Activated T-cell treated with anti-CD3 and anti-CD28 coated beads, Interleukin-2, amount 50 U/mL, for 4 hours (primary cell): ENCODE data around the gene TIRAP. TPM values are rescaled to one million over a fixed set of nuclear protein-coding genes. Genes with fewer than 3 reads are reported as not detected.
"Not testable (repeated sequence)": the region's sequence is repeated elsewhere in the genome, so short reads cannot be mapped to it uniquely, and the experiment has no call there.

Experiments used
- ATAC-seq, 2 donors: fragments of 200-7000 bp; cut with Tn5 transposase; one replicate each; pipeline ENCODE4 v1.10.0; 2021
- DNase-seq: peaks from one replicate; pipeline ENCODE4 v3.0.0-alpha.2; 2020
- H3K27me3 Mint-ChIP-seq: one replicate; pipeline ENCODE4 v1.8.0; 2021; ENCODE audit warnings: low read depth, mixed read lengths
- H3K36me3 Mint-ChIP-seq: one replicate; pipeline ENCODE4 v1.8.0; 2022; ENCODE audit warnings: mixed read lengths; ENCODE audit not compliant: insufficient read depth
- H3K4me1 Mint-ChIP-seq: one replicate; pipeline ENCODE4 v1.8.0; 2021; ENCODE audit warnings: low read depth, mixed read lengths
- H3K4me3 Mint-ChIP-seq: one replicate; pipeline ENCODE4 v1.8.0; 2021; ENCODE audit warnings: mild to moderate bottlenecking, moderate library complexity, mixed read lengths
- H3K9me3 Mint-ChIP-seq: one replicate; pipeline ENCODE4 v1.8.0; 2021; ENCODE audit warnings: mixed read lengths
- total RNA-seq, 3 donors: library from RNA; stranded (reverse); gene quantifications; one replicate each; pipeline ENCODE4 v1.2.1, GENCODE V29; 2021

The TIRAP gene
- total RNA-seq, 3 donors from 2014 or later, result 4.8 to 6.4 (median 5.4) TPM

DNA sequence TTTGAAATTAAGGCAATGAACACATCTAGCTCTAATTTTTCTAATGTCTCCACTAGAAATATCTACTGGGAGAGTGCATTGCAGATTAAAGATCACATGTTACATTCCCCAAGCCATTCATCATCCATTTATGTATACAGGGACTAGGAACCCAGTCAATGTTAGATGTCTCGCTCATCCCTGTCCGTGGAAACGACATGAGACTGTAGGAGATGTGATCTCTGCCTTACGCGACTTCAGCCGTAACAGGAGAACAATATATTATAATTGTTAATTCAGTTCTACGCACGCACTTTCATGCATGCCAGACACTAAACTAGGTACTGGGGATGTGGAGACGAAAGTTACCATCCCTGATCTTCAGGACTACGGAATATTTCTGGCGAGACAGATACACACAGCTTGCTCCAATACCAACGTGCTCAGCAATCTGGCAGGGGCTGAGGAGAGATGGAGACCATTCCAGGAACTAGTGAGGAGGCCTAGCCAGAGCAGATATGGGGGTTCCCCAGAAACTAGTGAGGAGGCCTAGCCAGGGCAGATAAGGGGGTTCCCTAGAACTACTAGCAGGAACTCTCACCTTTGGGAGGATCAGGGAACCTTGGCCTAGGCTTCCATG is 21.7 kb downstream of the TIRAP start:
- no peak for DNase-seq
- no peaks in the 10 kb centered on the region for H3K9me3 Mint-ChIP-seq
- peaks cover 34% of the 10 kb centered on the region for H3K4me1 Mint-ChIP-seq
- peak overlapping the region; percentile 94 for H3K4me3 Mint-ChIP-seq
- H3K36me3 Mint-ChIP-seq, result peaks cover 11% of the 10 kb centered on the region
- ATAC-seq, result peak; percentile 0 to 2
- no peaks in the 10 kb centered on the region for H3K27me3 Mint-ChIP-seq

DNA sequence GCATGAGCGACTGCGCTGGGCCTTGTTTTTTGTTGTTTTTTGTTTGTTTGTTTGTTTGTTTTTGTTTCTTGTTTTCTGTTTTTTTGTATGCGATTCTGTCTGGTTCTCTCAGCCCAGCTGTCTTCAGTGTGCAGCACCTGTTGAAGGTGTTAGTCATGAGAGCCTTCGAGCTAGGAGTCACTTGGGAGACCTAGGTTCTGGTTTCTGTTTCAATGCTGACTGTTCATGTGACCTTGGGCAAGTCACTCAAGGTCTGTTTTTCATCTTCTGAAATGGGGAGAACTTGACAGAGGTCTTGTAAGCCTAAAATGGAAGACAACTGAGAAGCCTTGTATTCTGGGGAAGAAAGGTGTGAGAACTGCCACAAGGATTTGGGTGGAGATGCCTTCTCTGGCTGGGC is 22.8 kb downstream of the TIRAP start:
- Mint-ChIP-seq H3K4me1 (peaks cover 41% of the 10 kb centered on the region), H3K27me3 (no peaks in the 10 kb centered on the region), H3K36me3 (peaks cover 17% of the 10 kb centered on the region), H3K4me3 (peak overlapping the region; percentile 73), H3K9me3 (no peaks in the 10 kb centered on the region)
- DNase-seq (no peak), ATAC-seq (peak; percentile 56 to 64)

DNA sequence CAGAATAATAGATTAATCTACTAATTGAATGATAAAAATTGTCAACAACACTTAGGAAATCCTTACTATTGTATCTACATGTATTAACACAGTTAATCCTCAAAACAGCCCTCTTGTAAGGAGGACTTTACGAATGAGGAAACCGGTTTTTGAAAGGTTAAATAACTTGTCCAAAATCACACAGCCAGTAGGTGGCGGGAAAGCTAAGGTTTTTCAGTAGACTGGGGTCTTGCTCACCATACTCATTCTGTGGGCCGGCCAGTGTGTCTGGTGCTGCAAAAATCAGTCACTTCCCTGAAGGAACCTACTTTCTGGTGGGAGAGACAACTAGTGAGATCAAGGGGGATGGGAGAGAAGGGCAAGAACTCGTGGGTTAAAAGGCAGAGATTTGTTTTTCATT is 24.8 kb downstream of the TIRAP start:
- Mint-ChIP-seq H3K9me3 (no peaks in the 10 kb centered on the region), H3K4me3 (no peak overlapping the region), H3K4me1 (peaks cover 46% of the 10 kb centered on the region), H3K27me3 (no peaks in the 10 kb centered on the region), H3K36me3 (peaks cover 23% of the 10 kb centered on the region)
- DNase-seq, result no peak
- ATAC-seq, result no peak

DNA sequence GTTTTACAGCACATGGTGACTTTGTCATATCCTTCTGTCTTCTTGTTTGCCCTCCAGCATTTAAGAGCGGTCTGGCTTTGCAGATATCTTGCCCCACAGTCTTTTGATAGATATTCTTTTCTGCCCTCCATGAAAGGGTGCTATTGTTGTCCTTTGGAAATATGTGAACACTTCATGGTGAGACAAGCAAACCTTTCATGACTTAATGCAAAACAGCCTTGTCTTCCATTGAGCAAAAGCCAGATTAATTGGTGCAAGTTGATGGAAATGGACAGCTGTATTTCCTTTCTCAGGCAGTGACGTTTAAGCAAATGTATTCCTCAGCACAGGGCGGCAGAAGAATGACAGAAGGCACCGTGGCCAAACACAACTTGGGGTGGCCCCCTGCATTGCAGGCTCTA is 25.4 kb downstream of the TIRAP start:
- ATAC-seq (no peak), DNase-seq (no peak)
- Mint-ChIP-seq H3K4me3 (no peak overlapping the region), H3K27me3 (no peaks in the 10 kb centered on the region), H3K4me1 (peaks cover 44% of the 10 kb centered on the region), H3K36me3 (peaks cover 24% of the 10 kb centered on the region), H3K9me3 (no peaks in the 10 kb centered on the region)

DNA sequence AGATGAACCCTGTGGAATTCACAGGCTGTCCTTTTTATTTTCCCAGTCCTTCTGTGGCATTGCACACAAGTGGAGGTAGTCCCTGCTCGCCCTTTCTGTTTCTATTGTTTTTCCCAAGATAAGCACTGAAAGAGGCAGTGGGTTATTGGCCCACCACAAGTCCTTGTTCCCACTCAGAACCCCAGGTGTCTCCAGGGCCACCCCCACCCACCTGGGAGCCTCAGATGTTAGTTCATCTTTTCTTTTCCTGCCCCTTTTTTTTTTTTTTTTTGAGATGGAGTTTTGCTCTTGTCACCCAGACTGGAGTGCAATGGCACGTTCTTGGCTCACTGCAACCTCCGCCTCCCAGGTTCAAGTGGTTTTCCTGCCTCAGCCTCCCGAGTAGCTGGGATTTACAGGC is 25.9 kb downstream of the TIRAP start:
- H3K27me3 Mint-ChIP-seq, ATAC-seq, DNase-seq, H3K4me3 Mint-ChIP-seq, H3K9me3 Mint-ChIP-seq: not testable (repeated sequence)
- H3K36me3 Mint-ChIP-seq, result peaks cover 27% of the 10 kb centered on the region
- peaks cover 42% of the 10 kb centered on the region for H3K4me1 Mint-ChIP-seq

DNA sequence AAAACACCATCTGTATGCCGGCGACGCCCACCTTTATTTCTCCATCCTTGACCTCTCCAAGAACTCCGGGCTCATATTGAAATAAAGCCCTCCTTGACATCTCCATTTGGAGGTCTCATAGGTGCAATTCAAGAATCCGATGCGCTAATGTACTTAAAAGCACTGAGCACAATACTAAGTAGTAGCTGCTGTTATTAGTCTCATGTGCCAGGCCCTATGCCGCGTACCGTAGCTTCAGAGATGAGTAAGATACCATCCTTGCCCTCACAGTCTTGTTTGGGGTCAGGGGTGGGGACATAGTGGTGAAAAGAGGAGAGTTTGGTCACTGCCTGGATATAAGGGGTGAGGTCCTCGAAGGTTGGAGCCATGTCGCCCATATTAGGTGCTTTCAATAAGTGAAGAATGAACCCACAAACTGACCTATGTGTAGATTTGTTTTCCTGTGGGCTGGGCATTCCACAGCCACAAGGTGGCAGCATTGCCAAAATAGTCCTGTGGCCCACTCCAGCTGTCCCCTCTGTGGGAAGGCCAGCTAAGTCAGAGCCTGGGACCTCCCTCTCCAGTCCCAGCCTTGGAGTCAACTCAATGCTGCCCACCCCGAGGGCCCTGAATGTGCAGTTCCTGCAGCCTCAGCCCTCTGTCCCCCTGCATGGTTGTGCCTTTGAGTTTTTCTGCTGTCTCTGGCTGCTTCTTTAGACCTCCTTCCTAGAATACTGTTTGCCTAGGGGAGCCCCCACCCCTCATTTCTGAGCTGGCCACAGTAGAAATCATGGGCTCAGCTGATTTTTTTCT is 27.5 kb downstream of the TIRAP start:
- Mint-ChIP-seq H3K4me3 (no peak overlapping the region), H3K36me3 (peaks cover 36% of the 10 kb centered on the region), H3K4me1 (peaks cover 34% of the 10 kb centered on the region), H3K9me3 (peaks cover 4% of the 10 kb centered on the region), H3K27me3 (no peaks in the 10 kb centered on the region)
- DNase-seq (peak; percentile 47), ATAC-seq (peak; percentile 44 to 72)

DNA sequence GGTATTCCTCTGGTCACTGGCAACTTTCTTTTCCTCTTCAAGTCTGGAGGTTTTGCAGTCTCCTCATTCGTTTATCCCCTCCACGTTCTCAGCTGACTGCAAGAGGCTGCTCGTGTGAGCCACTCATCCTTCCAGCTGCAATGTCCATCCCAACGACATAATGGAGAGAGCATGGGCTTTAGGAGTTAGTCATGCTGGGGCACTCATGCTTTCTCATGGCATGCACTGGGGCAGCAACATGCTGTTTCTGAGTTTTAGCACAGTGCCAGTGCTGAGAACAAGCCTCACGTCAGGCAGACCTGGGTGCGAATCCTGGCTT is 28.1 kb downstream of the TIRAP start:
- DNase-seq (no peak), ATAC-seq (no peak)
- Mint-ChIP-seq H3K36me3 (peaks cover 35% of the 10 kb centered on the region), H3K9me3 (peaks cover 4% of the 10 kb centered on the region), H3K4me3 (no peak overlapping the region), H3K27me3 (no peaks in the 10 kb centered on the region), H3K4me1 (peaks cover 29% of the 10 kb centered on the region)

DNA sequence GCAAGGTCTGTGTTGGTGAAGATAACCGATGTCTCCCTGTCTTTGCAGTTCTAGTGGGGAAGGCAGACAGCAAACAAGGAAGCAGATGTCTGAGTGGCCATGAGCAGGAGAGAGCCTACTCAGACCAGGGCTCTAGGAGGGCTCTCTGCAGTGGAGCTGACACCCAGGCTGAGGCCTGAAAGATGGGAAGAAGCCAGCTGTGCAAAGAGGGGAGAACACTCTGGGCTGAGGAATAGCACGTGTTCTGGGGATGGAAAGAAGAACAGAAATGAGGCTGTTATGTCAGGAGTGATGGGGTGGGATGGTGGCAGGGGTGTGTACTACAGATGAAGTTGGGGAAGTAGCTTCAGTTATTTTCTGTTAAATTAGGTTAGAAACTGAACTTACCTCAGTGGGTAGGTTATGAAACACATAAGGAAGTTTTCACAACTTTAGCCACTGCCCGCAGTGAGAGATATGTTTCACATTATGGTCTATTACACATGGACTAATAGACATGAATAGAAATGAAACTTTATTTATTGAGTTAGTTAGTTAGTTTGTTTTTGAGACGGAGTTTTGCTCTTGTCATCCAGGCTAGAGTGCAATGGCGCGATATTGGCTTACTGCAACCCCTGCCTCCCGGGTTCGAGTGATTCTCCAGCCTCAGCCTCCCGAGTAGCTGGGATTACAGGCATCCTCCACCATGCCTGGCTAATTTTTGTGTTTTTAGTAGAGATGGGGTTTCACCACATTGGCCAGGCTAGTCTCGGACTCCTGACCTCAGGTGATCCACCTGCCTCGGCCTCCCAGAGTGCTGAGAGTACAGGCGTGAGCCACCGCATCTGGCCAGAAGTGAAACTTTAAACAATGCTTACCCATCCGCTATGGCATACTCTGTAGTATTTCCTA is 28.8 kb downstream of the TIRAP start:
- DNase-seq, result no peak
- peaks cover 40% of the 10 kb centered on the region for H3K36me3 Mint-ChIP-seq
- ATAC-seq, result no peak
- peaks cover 27% of the 10 kb centered on the region for H3K4me1 Mint-ChIP-seq
- peaks cover 10% of the 10 kb centered on the region for H3K9me3 Mint-ChIP-seq
- H3K4me3 Mint-ChIP-seq, result no peak overlapping the region
- H3K27me3 Mint-ChIP-seq, result no peaks in the 10 kb centered on the region

DNA sequence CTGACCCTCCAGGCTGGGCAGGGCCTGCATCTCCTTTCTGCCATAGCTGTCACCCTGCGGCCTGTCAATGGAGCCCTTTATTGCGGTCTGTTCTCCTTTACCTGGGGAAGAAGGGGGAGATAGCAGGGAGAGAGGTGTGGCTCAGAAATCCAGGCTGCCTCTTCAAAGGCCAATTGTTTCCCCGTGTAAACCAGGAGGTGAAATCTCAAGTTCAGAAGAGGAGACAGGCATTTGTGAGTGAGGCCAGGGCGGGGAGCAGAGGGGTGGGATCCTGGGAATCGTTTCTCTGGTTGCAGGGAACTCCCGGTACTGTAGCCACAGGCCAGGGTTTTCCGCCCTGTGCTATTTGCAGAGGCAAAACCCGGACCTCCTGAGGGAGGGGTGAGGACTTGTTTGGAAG is 30.1 kb downstream of the TIRAP start:
- H3K9me3 Mint-ChIP-seq, result peaks cover 10% of the 10 kb centered on the region
- no peaks in the 10 kb centered on the region for H3K27me3 Mint-ChIP-seq
- no peak overlapping the region for H3K4me3 Mint-ChIP-seq
- no peak for DNase-seq
- no peak for ATAC-seq
- peaks cover 30% of the 10 kb centered on the region for H3K4me1 Mint-ChIP-seq
- peaks cover 42% of the 10 kb centered on the region for H3K36me3 Mint-ChIP-seq

DNA sequence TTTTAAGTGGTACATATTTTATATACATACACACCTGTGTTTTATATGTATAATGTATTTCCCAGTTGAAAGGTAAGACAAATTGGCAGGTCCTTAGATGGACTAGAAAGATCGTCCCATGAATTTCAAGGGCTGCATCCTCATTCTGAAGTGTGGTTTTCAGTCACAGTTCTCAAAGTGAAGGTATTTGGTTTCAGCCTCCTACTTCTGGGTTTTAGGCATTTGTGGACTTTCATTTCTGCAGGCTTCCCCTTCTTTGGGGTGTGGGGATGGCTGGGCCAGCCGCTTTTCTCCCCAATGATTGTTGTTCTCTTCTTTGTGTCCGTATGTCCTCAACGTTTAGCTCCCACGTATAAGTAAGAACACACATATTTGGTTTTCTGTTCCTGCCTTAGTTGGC is 30.9 kb downstream of the TIRAP start:
- H3K9me3 Mint-ChIP-seq, result peaks cover 10% of the 10 kb centered on the region

DNA sequence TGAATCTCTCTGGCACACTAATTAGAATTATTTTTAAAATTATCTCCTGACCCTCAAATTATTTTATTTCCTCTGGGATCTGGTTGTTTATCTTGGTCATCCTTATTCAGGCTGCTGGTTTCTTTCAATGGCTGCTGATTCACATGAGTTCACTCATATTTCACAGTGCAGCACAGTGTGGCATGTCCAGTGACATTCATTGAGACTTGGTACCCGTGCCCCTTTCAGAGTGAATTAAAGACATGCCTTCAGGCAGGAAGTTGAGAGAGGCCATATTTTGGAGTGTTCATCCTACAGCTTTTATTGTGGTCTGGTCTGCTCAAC is 34.5 kb downstream of the TIRAP start:
- H3K36me3 Mint-ChIP-seq, result peaks cover 30% of the 10 kb centered on the region
- no peaks in the 10 kb centered on the region for H3K27me3 Mint-ChIP-seq
- ATAC-seq, result no peak
- peaks cover 10% of the 10 kb centered on the region for H3K9me3 Mint-ChIP-seq
- DNase-seq, result no peak
- peaks cover 39% of the 10 kb centered on the region for H3K4me1 Mint-ChIP-seq
- no peak overlapping the region for H3K4me3 Mint-ChIP-seq

More for the DNA sequence above, 30.9 kb downstream of the TIRAP start:
- H3K36me3 Mint-ChIP-seq, result peaks cover 42% of the 10 kb centered on the region
- no peaks in the 10 kb centered on the region for H3K27me3 Mint-ChIP-seq
- ATAC-seq (no peak), DNase-seq (no peak)
- peaks cover 35% of the 10 kb centered on the region for H3K4me1 Mint-ChIP-seq
- H3K4me3 Mint-ChIP-seq, result no peak overlapping the region

DNA sequence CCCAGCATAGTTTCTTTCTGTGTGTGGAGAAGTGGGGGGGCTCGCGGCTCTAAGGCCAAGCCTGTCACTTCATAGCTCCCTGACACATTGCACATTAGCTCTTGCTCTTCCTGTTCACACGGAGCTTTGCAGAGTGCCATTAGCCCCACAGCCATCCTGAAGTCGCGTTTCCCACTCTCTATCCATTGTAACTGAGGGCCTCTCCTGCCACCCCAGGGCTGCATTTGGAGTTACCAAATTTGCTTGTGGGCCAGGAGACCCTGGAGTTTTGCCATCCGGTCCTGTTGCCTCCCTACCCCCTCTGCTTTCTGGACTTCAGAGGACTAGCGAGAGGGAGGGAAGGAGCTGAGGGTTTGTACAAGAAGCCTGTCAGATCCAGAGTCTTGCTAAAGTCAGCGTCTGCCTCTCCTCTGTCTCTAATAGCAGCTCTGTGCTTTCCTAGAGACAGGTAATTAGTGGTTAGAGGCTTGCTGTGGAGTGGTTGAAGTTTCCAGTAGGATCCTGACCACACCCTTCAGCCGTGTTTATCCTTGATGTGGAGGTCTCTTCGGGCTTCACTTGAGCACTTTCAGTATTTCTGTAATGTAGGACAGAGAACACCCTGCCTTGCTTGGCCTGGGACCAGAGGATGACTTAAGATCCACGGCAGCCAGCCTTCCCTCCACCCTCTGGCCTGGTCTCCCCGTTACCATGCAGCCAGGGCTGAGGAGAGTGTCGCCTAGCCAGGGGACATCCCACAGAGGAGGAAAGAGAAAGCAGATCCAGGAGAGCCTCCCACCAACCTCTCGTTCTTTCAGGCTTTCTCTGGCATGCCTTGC is 35.1 kb downstream of the TIRAP start:
- Mint-ChIP-seq H3K9me3 (peaks cover 10% of the 10 kb centered on the region), H3K27me3 (no peaks in the 10 kb centered on the region), H3K36me3 (peaks cover 30% of the 10 kb centered on the region), H3K4me1 (peaks cover 39% of the 10 kb centered on the region), H3K4me3 (peak overlapping the region; percentile 59)
- no peak for DNase-seq
- peak; percentile 62 to 68 for ATAC-seq

DNA sequence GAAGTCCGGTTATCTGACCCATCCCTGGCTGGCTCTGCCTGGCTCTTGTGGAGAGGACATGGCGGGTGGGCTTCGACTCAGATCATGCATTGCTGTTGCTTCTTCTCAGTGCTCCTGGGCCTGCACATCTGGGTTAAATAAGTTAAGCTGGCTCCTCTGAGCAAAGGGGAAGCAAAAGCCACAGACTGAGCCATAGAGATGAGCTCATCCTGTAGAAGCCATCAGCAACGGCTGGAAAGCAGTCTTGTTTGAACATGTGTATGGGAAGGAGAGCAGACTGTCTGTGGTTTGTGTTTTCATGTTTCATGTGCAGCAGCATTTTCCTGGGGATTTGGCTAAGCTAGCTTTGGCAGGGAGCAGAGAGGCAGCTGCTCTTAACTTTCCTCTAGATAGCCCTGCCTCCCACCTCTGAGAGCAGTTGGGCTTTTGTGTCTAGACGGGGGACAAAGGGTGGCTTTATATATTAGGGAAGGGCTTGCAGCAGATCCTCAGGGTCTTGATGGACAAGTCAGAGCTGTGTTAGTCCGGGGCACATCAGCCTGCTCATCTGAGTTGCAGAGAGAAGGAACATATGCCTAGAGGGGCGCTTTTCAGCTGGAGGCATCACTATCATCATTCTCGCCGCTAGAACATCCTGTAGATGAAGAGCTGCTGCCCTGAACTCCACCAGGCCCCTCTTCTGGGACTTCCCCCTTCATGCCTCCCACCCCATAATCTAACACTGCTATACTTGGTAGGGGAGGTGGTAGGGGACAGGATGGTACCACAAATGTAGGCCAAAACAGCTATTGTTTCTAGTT is 35.9 kb downstream of the TIRAP start:
- Mint-ChIP-seq H3K9me3 (peaks cover 10% of the 10 kb centered on the region), H3K4me3 (peak overlapping the region; percentile 9), H3K4me1 (peaks cover 39% of the 10 kb centered on the region), H3K27me3 (no peaks in the 10 kb centered on the region), H3K36me3 (peaks cover 26% of the 10 kb centered on the region)
- no peak for DNase-seq
- peak; percentile 70 to 78 for ATAC-seq
